Mucosa of descending colon (tissue), 3 donors: ENCODE results near the gene RIC1. TPM values are rescaled to one million over a fixed set of nuclear protein-coding genes. Genes with fewer than 3 reads are reported as not detected.
"Not testable (repeated sequence)": the region's sequence is repeated elsewhere in the genome, so short reads cannot be mapped to it uniquely, and the experiment has no call there.

Source experiments
- ATAC-seq: fragments of 200-7000 bp; cut with Tn5 transposase; one replicate; pipeline ENCODE4 v1.9.1; 2020; ENCODE audit warnings: mild to moderate bottlenecking, moderate library complexity
- DNase-seq, 3 donors: peaks; one replicate each; pipeline ENCODE4 v3.0.0-alpha.2; 2020
- H3K36me3 ChIP-seq: fragments of 200-600 bp; one replicate; pipeline ENCODE4 v1.8.0; 2021; ENCODE audit warnings: low read depth, mild to moderate bottlenecking
- H3K4me1 ChIP-seq: fragments of 200-600 bp; one replicate; pipeline ENCODE4 v1.8.0; 2021; ENCODE audit warnings: low read depth, mild to moderate bottlenecking
- H3K4me3 ChIP-seq: fragments of 200-600 bp; one replicate; pipeline ENCODE4 v1.8.0; 2021; ENCODE audit warnings: mild to moderate bottlenecking
- H3K9me3 ChIP-seq: fragments of 200-600 bp; one replicate; pipeline ENCODE4 v1.8.0; 2021; ENCODE audit warnings: mild to moderate bottlenecking
- intact Hi-C, 2 donors: fragments of 100-400 bp; cut with DNase I in 1 of 2; cut with micrococcal nuclease in 1 of 2; formaldehyde crosslinking; loops; one replicate each; pipeline versions ENCODE4 v1.11.0 to v1.11.1; 2022; cut with DNase I, micrococcal nuclease
- total RNA-seq, 3 donors: library from RNA; stranded (reverse); fragmentation: NEBNext Ultra II Directional in 2 of 3; extraction: Animal tissue kit (Norgen Biotek cat#: 25700) in 2 of 3; gene quantifications; one replicate each; pipeline versions ENCODE4 v1.2.1 to v1.2.4, GENCODE V29; 2021 to 2023
- TF ChIP-seq, protein P1 (sequence below): fragments of 200-600 bp; IDR thresholded peaks from one replicate; pipeline ENCODE4 v1.8.0; 2022; ENCODE audit warnings: antibody characterized with exemption, mild to moderate bottlenecking
- donor health status: DM: no; HTN: no; CAD: no; lungs with moderate emphysema.
- donor health status: DM: no; HTN: no; CAD: no.
- donor health status: DM: no; HTN: yes; CAD: no.

The RIC1 gene
- total RNA-seq, 3 donors from 2014 or later: 15.8 to 22.4 (median 20.2) TPM

DNA sequence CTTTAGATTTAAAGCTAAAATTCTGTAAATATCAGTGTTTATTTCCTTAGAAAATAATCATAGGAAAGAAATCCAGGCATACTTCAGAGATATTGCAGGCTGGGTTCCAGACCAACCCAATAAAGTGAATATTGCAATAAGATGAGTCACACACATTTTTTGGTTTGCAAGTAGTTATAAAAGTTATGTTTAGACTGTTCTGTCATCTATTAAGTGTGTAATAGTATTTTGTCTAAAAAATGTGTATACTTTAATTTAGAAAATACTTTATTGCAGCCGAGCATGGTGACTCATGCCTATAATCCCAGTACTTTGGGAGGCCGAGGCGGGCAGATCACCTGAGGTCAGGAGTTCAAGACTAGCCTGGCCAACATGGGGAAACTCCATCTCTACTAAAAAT is 6.9 kb upstream of the RIC1 start:
- TF ChIP-seq, protein P1, sequence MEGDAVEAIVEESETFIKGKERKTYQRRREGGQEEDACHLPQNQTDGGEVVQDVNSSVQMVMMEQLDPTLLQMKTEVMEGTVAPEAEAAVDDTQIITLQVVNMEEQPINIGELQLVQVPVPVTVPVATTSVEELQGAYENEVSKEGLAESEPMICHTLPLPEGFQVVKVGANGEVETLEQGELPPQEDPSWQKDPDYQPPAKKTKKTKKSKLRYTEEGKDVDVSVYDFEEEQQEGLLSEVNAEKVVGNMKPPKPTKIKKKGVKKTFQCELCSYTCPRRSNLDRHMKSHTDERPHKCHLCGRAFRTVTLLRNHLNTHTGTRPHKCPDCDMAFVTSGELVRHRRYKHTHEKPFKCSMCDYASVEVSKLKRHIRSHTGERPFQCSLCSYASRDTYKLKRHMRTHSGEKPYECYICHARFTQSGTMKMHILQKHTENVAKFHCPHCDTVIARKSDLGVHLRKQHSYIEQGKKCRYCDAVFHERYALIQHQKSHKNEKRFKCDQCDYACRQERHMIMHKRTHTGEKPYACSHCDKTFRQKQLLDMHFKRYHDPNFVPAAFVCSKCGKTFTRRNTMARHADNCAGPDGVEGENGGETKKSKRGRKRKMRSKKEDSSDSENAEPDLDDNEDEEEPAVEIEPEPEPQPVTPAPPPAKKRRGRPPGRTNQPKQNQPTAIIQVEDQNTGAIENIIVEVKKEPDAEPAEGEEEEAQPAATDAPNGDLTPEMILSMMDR: no peak

DNA sequence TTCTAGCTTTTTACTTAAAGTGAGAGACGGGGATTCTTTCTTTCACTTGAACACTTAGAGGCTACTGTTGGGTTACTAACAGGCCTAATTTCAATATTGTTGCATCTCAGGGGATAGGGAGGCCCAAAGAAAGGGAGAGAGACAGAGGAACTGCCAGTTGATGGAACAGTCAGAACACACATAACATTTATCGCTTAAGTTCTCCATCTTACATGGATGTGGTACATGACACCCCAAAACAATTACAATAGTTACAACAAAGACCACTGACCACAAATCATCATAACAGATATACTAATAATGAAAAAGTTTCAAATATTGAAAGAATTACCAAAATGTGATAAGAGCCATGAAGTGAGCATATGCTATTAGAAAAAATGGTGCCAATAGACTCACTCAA is 4.3 kb upstream of the RIC1 start:
- no peak overlapping the region for H3K4me3 ChIP-seq
- H3K4me1 ChIP-seq: peaks cover 7% of the 10 kb centered on the region
- no peaks in the 10 kb centered on the region for H3K36me3 ChIP-seq
- TF ChIP-seq, protein P1: no peak
- ATAC-seq (no peak), DNase-seq (no peak)
- no peaks in the 10 kb centered on the region for H3K9me3 ChIP-seq
- intact Hi-C loops: no loop called here

More for the DNA sequence above, 6.9 kb upstream of the RIC1 start:
- ATAC-seq: peak; percentile 41
- Histone ChIP-seq H3K4me3 (no peak overlapping the region), H3K4me1 (no peaks in the 10 kb centered on the region), H3K9me3 (no peaks in the 10 kb centered on the region), H3K36me3 (no peaks in the 10 kb centered on the region)
- intact Hi-C loops: no loop called here
- DNase-seq: no peak

DNA sequence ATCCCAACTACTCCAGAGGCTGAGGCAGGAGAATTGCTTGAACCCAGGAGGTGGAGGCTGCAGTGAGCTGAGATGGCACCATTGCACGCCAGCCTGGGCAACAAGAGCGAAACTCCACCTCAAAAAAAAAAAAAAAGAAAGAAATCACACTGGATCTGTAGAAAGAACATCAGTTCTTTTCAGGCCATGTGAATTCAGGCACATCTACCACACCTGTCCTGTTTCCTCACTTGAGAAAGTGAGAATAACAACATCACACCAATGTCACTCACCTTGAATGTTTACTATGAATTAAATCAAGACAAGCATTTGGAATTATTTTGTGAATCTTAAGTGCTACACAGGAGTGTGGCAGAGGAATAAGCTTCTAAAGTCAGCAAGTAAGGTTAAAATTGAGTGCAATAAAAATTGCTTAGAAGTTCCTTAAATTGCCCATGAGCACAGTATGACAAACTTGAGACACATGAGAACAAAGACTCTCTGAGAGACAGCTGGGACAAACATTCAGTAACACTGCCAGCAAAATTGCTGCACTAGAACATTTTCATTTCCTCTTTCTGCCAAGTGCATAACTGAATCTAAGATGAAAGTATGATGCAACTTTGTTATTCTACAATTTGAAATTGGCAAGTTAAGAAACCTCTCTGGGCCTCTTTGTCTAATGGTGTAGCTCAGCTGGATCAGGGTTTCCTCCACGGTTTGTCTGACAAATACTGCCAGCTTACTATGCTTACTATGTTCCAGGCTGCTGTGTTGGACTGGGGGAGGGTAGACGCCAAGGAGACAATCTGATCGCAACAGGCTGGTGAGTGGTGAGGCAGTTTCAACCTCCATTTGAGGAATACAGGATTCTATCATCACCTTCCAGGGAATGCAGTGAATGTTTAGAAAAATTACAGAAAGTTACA is 1.9 kb upstream of the RIC1 start:
- H3K4me3 ChIP-seq: no peak overlapping the region
- no peaks in the 10 kb centered on the region for H3K36me3 ChIP-seq
- TF ChIP-seq, protein P1: no peak
- ATAC-seq: peak; percentile 34
- peaks cover 19% of the 10 kb centered on the region for H3K4me1 ChIP-seq
- intact Hi-C loops: no loop called here
- no peaks in the 10 kb centered on the region for H3K9me3 ChIP-seq
- DNase-seq: peak in 1 of 3 donors; percentile 41

DNA sequence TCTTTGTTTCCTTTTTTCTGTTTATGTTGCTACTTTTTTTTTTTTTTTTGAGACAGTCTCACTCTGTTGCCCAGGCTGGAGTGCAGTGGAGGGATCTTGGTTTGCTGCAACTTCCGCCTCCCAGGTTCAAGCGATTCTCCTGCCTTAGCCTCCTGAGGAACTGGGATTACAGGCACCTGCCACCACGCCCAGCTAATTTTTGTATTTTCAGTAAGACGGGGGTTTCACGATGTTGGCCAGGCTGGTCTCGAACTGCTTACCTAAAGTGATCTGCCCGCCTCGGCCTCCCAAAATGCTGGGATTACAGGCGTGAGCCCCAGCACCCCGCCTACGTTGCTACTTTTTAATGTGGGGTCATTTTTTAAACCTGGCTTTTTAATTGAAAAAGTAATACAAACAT is 1.2 kb upstream of the RIC1 start:
- DNase-seq: peak in 2 of 3 donors; percentile 20 to 35
- ATAC-seq, H3K36me3 ChIP-seq, intact Hi-C loops, H3K4me3 ChIP-seq, H3K9me3 ChIP-seq: not testable (repeated sequence)
- peaks cover 19% of the 10 kb centered on the region for H3K4me1 ChIP-seq

DNA sequence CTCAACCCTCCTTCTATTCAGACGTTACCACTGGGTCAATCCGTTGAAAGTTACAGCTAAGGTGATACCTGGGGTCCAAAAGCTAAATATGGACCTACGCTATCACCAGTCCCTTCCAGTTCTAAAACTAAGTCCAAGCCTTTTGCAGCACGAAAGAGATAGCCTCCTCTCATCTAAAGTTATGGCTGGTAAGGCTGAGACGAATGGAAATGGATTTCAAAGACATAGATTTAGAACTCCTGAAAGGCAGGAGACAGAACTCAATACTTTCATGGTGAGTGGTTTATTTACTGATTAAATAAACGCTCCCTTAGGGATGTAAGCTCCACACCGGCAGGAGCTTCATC is 751 bp upstream of the RIC1 start:
- H3K4me3 ChIP-seq: peak overlapping the region; percentile 99
- TF ChIP-seq, protein P1: no peak
- no peak for ATAC-seq
- H3K36me3 ChIP-seq: no peaks in the 10 kb centered on the region
- no peak for DNase-seq
- intact Hi-C loops: no loop called here
- no peaks in the 10 kb centered on the region for H3K9me3 ChIP-seq
- peaks cover 23% of the 10 kb centered on the region for H3K4me1 ChIP-seq

DNA sequence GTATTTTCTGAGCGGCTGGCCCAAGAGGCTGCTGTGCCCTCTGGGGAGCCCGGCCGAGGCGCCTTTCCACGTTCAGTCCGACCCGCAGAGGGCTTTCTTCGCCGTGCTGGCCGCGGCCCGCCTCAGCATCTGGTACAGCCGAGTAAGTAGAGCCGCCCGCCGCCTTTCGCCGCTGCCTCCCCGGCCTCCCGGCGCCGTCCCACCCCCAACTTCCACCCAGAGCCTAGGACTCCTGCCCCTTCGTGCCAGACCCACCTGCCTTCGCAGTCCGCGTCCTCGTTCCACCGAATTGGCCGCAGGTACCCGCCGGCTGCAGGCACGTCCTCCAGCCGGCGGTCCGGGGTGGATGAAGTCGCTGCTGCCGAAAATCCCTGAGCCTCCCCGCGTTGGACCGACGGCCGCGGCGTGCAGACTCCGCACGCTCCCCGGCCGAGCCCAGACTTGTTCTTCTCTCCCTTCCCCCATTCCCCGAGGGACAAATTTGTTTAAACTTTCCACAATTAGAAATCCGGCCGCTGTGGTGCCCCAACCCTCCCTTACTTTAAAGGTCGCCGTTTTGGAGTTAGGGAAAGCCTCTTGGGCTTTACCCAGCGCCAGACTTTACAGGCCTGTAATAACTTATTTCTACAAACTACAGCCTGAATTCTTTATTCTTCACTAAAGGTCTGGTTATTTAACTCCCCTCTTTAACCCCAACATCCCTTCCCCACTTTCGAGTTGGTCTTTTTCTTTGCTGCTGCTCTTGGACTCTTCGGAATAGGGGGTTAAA is 589 bp downstream of the RIC1 start:
- ATAC-seq: peak; percentile 47
- no peaks in the 10 kb centered on the region for H3K36me3 ChIP-seq
- peak; percentile 58 to 80 (median 73) for DNase-seq
- TF ChIP-seq, protein P1: no peak
- no peaks in the 10 kb centered on the region for H3K9me3 ChIP-seq
- intact Hi-C loops: no loop called here
- H3K4me1 ChIP-seq: peaks cover 28% of the 10 kb centered on the region
- H3K4me3 ChIP-seq: peak overlapping the region; percentile 99
